Measurements from ENCODE around the gene GPS1.

GRCh38 chr17:82104797-82105416, 53.2 kb downstream of the GPS1 start:
- no peak for TF ChIP-seq CTCF (conservative IDR thresholded peaks at IDR 0.05; ENCODE audit: low read depth, low read length)
- TF ChIP-seq CEBPB (IDR thresholded peaks at IDR 0.05; ENCODE audit: low read depth, low read length) = no peak
- TF ChIP-seq MXI1 (IDR thresholded peaks at IDR 0.05; ENCODE audit: borderline replicate concordance, low read depth, low read length) = no peak
- no peak for TF ChIP-seq POLR2A (IDR thresholded peaks at IDR 0.05; ENCODE audit: low read depth, low read length)
- TF ChIP-seq USF2 (IDR thresholded peaks at IDR 0.05; ENCODE audit: low read depth, low read length) = no peak

Data from IMR-90 (cell line).